ENCODE measurements around the gene NDUFB10. TPM values are rescaled to one million over a fixed set of nuclear protein-coding genes. Genes with fewer than 3 reads are reported as not detected.
"Not testable (repeated sequence)": the region's sequence is repeated elsewhere in the genome, so short reads cannot be mapped to it uniquely, and the experiment has no call there.

NDUFB10 gene
- total and polyA plus RNA-seq, 2 donors from 2014 or later: 123 to 432 TPM

GRCh38 chr16:1950047-1950446 is 9.3 kb upstream of the NDUFB10 start:
- FAIRE-seq (no peak), DNase-seq (no peak)
- intact Hi-C loops (cut with DNase I): no loop called here
- no peaks in the 10 kb centered on the region for H3K9me3 ChIP-seq (ENCODE audit: control insufficient read depth in 2 of 3, insufficient read depth in 1 of 3, low read length in 3 of 3)
- no peak overlapping the region for H3K9ac ChIP-seq (ENCODE audit: low read length in 3 of 3)
- TF ChIP-seq CTCF (IDR thresholded peaks at IDR 0.05; ENCODE audit: borderline replicate concordance, extremely low read depth, insufficient read depth): no peak
- H3K4me1 ChIP-seq (ENCODE audit: control insufficient read depth in 2 of 3, insufficient read depth in 2 of 3, low read depth in 1 of 3, low read length in 3 of 3): no peaks in the 10 kb centered on the region
- no peak overlapping the region for H3K4me3 ChIP-seq (ENCODE audit: low read length in 3 of 3)
- H3K27ac ChIP-seq (ENCODE audit: low read depth in 2 of 2, low read length in 2 of 2): no peak overlapping the region
- H3K27me3 ChIP-seq (ENCODE audit: control insufficient read depth, insufficient read depth, low read length): no peaks in the 10 kb centered on the region
- no peaks in the 10 kb centered on the region for H3K36me3 ChIP-seq (ENCODE audit: control insufficient read depth in 2 of 3, insufficient read depth in 3 of 3, low read length in 3 of 3)

GRCh38 chr16:1950559-1950958 is 8.8 kb upstream of the NDUFB10 start:
- H3K9me3 ChIP-seq (ENCODE audit: control insufficient read depth in 2 of 3, insufficient read depth in 1 of 3, low read length in 3 of 3): no peaks in the 10 kb centered on the region
- no peaks in the 10 kb centered on the region for H3K27me3 ChIP-seq (ENCODE audit: control insufficient read depth, insufficient read depth, low read length)
- H3K27ac ChIP-seq (ENCODE audit: low read depth in 2 of 2, low read length in 2 of 2): no peak overlapping the region
- FAIRE-seq: no peak
- TF ChIP-seq CTCF (IDR thresholded peaks at IDR 0.05; ENCODE audit: borderline replicate concordance, extremely low read depth, insufficient read depth): no peak
- DNase-seq: no peak
- no peaks in the 10 kb centered on the region for H3K4me1 ChIP-seq (ENCODE audit: control insufficient read depth in 2 of 3, insufficient read depth in 2 of 3, low read depth in 1 of 3, low read length in 3 of 3)
- H3K4me3 ChIP-seq (ENCODE audit: low read length in 3 of 3): no peak overlapping the region
- intact Hi-C loops (cut with DNase I): no loop called here
- no peaks in the 10 kb centered on the region for H3K36me3 ChIP-seq (ENCODE audit: control insufficient read depth in 2 of 3, insufficient read depth in 3 of 3, low read length in 3 of 3)
- no peak overlapping the region for H3K9ac ChIP-seq (ENCODE audit: low read length in 3 of 3)

GRCh38 chr16:1953734-1954133 is 5.6 kb upstream of the NDUFB10 start:
- Histone ChIP-seq H3K9me3 (ENCODE audit: control insufficient read depth in 2 of 3, insufficient read depth in 1 of 3, low read length in 3 of 3) (no peaks in the 10 kb centered on the region), H3K36me3 (ENCODE audit: control insufficient read depth in 2 of 3, insufficient read depth in 3 of 3, low read length in 3 of 3) (no peaks in the 10 kb centered on the region), H3K27ac (ENCODE audit: low read depth in 2 of 2, low read length in 2 of 2) (no peak overlapping the region), H3K27me3 (ENCODE audit: control insufficient read depth, insufficient read depth, low read length) (no peaks in the 10 kb centered on the region), H3K4me3 (ENCODE audit: low read length in 3 of 3) (no peak overlapping the region), H3K9ac (ENCODE audit: low read length in 3 of 3) (no peak overlapping the region), H3K4me1 (ENCODE audit: control insufficient read depth in 2 of 3, insufficient read depth in 2 of 3, low read depth in 1 of 3, low read length in 3 of 3) (peaks cover 0 to under 1% (median 0%) of the 10 kb centered on the region in 3 donors)
- no peak for DNase-seq
- no peak for FAIRE-seq
- intact Hi-C loops (cut with DNase I): no loop called here
- no peak for TF ChIP-seq CTCF (IDR thresholded peaks at IDR 0.05; ENCODE audit: borderline replicate concordance, extremely low read depth, insufficient read depth)

GRCh38 chr16:1957434-1958142 is 1.8 kb upstream of the NDUFB10 start:
- H3K27me3 ChIP-seq (ENCODE audit: control insufficient read depth, insufficient read depth, low read length); H3K4me1 ChIP-seq (ENCODE audit: control insufficient read depth in 2 of 3, insufficient read depth in 2 of 3, low read depth in 1 of 3, low read length in 3 of 3); H3K36me3 ChIP-seq (ENCODE audit: control insufficient read depth in 2 of 3, insufficient read depth in 3 of 3, low read length in 3 of 3); H3K9me3 ChIP-seq (ENCODE audit: control insufficient read depth in 2 of 3, insufficient read depth in 1 of 3, low read length in 3 of 3); intact Hi-C loops (cut with DNase I); H3K27ac ChIP-seq (ENCODE audit: low read depth in 2 of 2, low read length in 2 of 2); H3K4me3 ChIP-seq (ENCODE audit: low read length in 3 of 3); H3K9ac ChIP-seq (ENCODE audit: low read length in 3 of 3); FAIRE-seq; DNase-seq: not testable (repeated sequence)

- DNase-seq: peak in 1 of 5 donors; percentile 46
- H3K9me3 ChIP-seq (ENCODE audit: control insufficient read depth in 2 of 3, insufficient read depth in 1 of 3, low read length in 3 of 3); H3K4me3 ChIP-seq (ENCODE audit: low read length in 3 of 3); H3K9ac ChIP-seq (ENCODE audit: low read length in 3 of 3); FAIRE-seq; H3K27me3 ChIP-seq (ENCODE audit: control insufficient read depth, insufficient read depth, low read length); H3K4me1 ChIP-seq (ENCODE audit: control insufficient read depth in 2 of 3, insufficient read depth in 2 of 3, low read depth in 1 of 3, low read length in 3 of 3); H3K36me3 ChIP-seq (ENCODE audit: control insufficient read depth in 2 of 3, insufficient read depth in 3 of 3, low read length in 3 of 3); intact Hi-C loops (cut with DNase I); H3K27ac ChIP-seq (ENCODE audit: low read depth in 2 of 2, low read length in 2 of 2): not testable (repeated sequence)
Observed at GRCh38 chr16:1958143-1958491, 1.2 kb upstream of the NDUFB10 start.
